Right lobe of liver (tissue), 6 donors: ENCODE measurements around the gene MAF. TPM values are rescaled to one million over a fixed set of nuclear protein-coding genes. Genes with fewer than 3 reads are reported as not detected.
A peak's percentile ranks its signal among the peaks of the same experiment; 100 is the strongest.

ENCODE experiments used
- ATAC-seq, 4 donors: fragments of 200-7000 bp; cut with Tn5 transposase; one replicate each; pipeline ENCODE4 v1.9.1; 2020; ENCODE audit warnings: mild to moderate bottlenecking in 4 of 4, moderate library complexity in 4 of 4
- DNase-seq, 3 donors: peaks; one replicate each; pipeline ENCODE4 v3.0.0-alpha.2; 2020
- H3K27ac ChIP-seq, 3 donors: fragments of 200-600 bp; one replicate each; pipeline ENCODE4 v1.8.0; 2022
- H3K27me3 ChIP-seq, 2 donors: fragments of 200-600 bp; one replicate each; pipeline ENCODE4 v1.8.0; 2022
- H3K36me3 ChIP-seq, 4 donors: fragments of 200-600 bp; sonication (generic) in 1 of 4; one replicate each; pipeline versions ENCODE4 v1.5.1 to v1.8.0; 2017 to 2022; ENCODE audit warnings: control low read depth in 1 of 4
- H3K4me1 ChIP-seq, 4 donors: fragments of 200-600 bp; sonication (generic) in 1 of 4; one replicate each; pipeline versions ENCODE4 v1.5.1 to v1.8.0; 2017 to 2022; ENCODE audit warnings: control low read depth in 1 of 4
- H3K4me3 ChIP-seq, 3 donors: fragments of 200-600 bp; one replicate each; pipeline ENCODE4 v1.8.0; 2022
- H3K9me3 ChIP-seq, 4 donors: fragments of 200-600 bp; sonication (generic) in 1 of 4; one replicate each; pipeline versions ENCODE4 v1.5.1 to v1.8.0; 2017 to 2022; ENCODE audit warnings: control low read depth in 1 of 4
- CTCF ChIP-seq, 4 donors: fragments of 200-600 bp in 3 of 4; fragments of 450-650 bp in 1 of 4; IDR thresholded peaks; one replicate each; pipeline versions ENCODE4 v1.5.1 to v1.8.0; 2016 to 2022; ENCODE audit warnings: antibody characterized with exemption in 4 of 4, mild to moderate bottlenecking in 2 of 4
- POLR2A ChIP-seq: fragments of 450-650 bp; IDR thresholded peaks from one replicate; pipeline ENCODE4 v1.6.1; 2017; ENCODE audit warnings: antibody characterized with exemption, mild to moderate bottlenecking
- WGBS: methylation state at CpG from one replicate; pipeline ENCODE4 v1.1.6; 2018; ENCODE audit warnings: low coverage, low lambda C conversion rate; ENCODE audit not compliant: insufficient coverage; ENCODE audit errors: missing lambda C conversion rate; 5-methylcytosine and 5-hydroxymethylcytosine counted together
- intact Hi-C, 2 donors: fragments of 100-400 bp; cut with DNase I; formaldehyde crosslinking; loops; one replicate each; pipeline versions ENCODE4 v1.11.2 to v1.14.1; 2022
- total RNA-seq, 6 experiments: library from RNA; depleted of rRNA in 2 of 6; stranded (reverse); fragments of >200 nt in 2 of 6; fragmentation: NEBNext Ultra II Directional in 3 of 6; extraction: Animal tissue kit (Norgen Biotek cat#: 25700) in 3 of 6; gene quantifications; one replicate each; pipeline versions ENCODE4 v1.1.0 to v1.2.4, GENCODE V29; 2016 to 2023
- donor health status: DM: no; HTN: yes; CAD: no.
- donor health status: DM: no; HTN: no; CAD: no.
- donor health status: DM: no; HTN: no; CAD: no.
- donor health status: DM: no; HTN: yes; CAD: no.
- donor health status: DM: no; HTN: yes; CAD: no.

Gene MAF
- total RNA-seq, 6 experiments from 2014 or later, result 19.0 to 43.8 (median 27.7) TPM

- no peaks in the 10 kb centered on the region for H3K36me3 ChIP-seq
- H3K27ac ChIP-seq, result peak overlapping the region in 2 of 3 donors; percentile 49 to 78
- H3K9me3 ChIP-seq, result no peaks in the 10 kb centered on the region
- ATAC-seq, result peak; percentile 48 to 68 (median 57)
- TF ChIP-seq CTCF (IDR thresholded peaks at IDR 0.05) (no peak), POLR2A (no peak)
- WGBS, result 13% methylated on average over 1 of the region's 1 CpG
- peaks cover 0 to 54% (median 15%) of the 10 kb centered on the region in 4 donors for H3K4me1 ChIP-seq
- peak overlapping the region in 1 of 3 donors; percentile 12 for H3K4me3 ChIP-seq
- H3K27me3 ChIP-seq, result no peaks in the 10 kb centered on the region
- no peak for DNase-seq
- intact Hi-C loops, result no loop called here
Measured at GRCh38 chr16:79560923-79561322, 39.6 kb downstream of the MAF start.

- Histone ChIP-seq H3K4me1 (peaks cover 0 to 49% (median 14%) of the 10 kb centered on the region in 4 donors), H3K27ac (peak overlapping the region in 2 of 3 donors; percentile 49 to 78), H3K4me3 (no peak overlapping the region), H3K9me3 (no peaks in the 10 kb centered on the region), H3K27me3 (no peaks in the 10 kb centered on the region), H3K36me3 (no peaks in the 10 kb centered on the region)
- ATAC-seq (peak in 2 of 4 donors; percentile 28 to 32), DNase-seq (no peak)
- 24% methylated on average over 2 of the region's 2 CpGs for WGBS
- intact Hi-C loops, result no loop called here
- TF ChIP-seq CTCF (IDR thresholded peaks at IDR 0.05), result no peak
- no peak for TF ChIP-seq POLR2A
Measured at GRCh38 chr16:79560318-79560717, 40.2 kb downstream of the MAF start.

- intact Hi-C loops, result no loop called here
- DNase-seq (no peak), ATAC-seq (no peak)
- peaks cover 0 to 43% (median 10%) of the 10 kb centered on the region in 4 donors for H3K4me1 ChIP-seq
- H3K27ac ChIP-seq, result no peak overlapping the region
- WGBS, result 75% methylated on average over 1 of the region's 1 CpG
- H3K27me3 ChIP-seq, result no peaks in the 10 kb centered on the region
- no peaks in the 10 kb centered on the region for H3K36me3 ChIP-seq
- no peak overlapping the region for H3K4me3 ChIP-seq
- H3K9me3 ChIP-seq, result no peaks in the 10 kb centered on the region
- TF ChIP-seq POLR2A (no peak), CTCF (IDR thresholded peaks at IDR 0.05) (no peak)
Measured at GRCh38 chr16:79559532-79559931, 41.0 kb downstream of the MAF start.

GRCh38 chr16:79557421-79557820 lies 43.1 kb downstream of the MAF start:
- TF ChIP-seq CTCF (IDR thresholded peaks at IDR 0.05), result no peak
- TF ChIP-seq POLR2A, result no peak
- Histone ChIP-seq H3K4me1 (peaks cover 0 to 23% (median 5%) of the 10 kb centered on the region in 4 donors), H3K27ac (no peak overlapping the region), H3K9me3 (no peaks in the 10 kb centered on the region), H3K4me3 (no peak overlapping the region), H3K27me3 (no peaks in the 10 kb centered on the region), H3K36me3 (no peaks in the 10 kb centered on the region)
- 61% methylated on average over 3 of the region's 3 CpGs for WGBS
- intact Hi-C loops, result no loop called here
- DNase-seq (no peak), ATAC-seq (no peak)

- no peak for DNase-seq
- H3K4me3 ChIP-seq, result no peak overlapping the region
- ATAC-seq, result peak; percentile 10 to 31 (median 22)
Measured at GRCh38 chr16:79554912-79555311, 45.6 kb downstream of the MAF start.

More at GRCh38 chr16:79554912-79555311, 45.6 kb downstream of the MAF start:
- TF ChIP-seq POLR2A (no peak), CTCF (IDR thresholded peaks at IDR 0.05) (no peak)
- intact Hi-C loops, result no loop called here
- Histone ChIP-seq H3K9me3 (no peaks in the 10 kb centered on the region), H3K36me3 (no peaks in the 10 kb centered on the region), H3K27ac (no peak overlapping the region), H3K27me3 (no peaks in the 10 kb centered on the region), H3K4me1 (peaks cover 0 to 1% (median 0%) of the 10 kb centered on the region in 4 donors)
